Measurements from ENCODE around the gene RACGAP1. TPM values are rescaled to one million over a fixed set of nuclear protein-coding genes. Genes with fewer than 3 reads are reported as not detected.

Gene RACGAP1
- total and polyA plus RNA-seq, 2 of the 8 experiments (the other 6 are each of a cell fraction or from before 2014, with no cell fraction given): 18.0 to 66.3 TPM

GRCh38 chr12:50016501-50017475, 8.5 kb downstream of the RACGAP1 start (continued):
- no peak for TF ChIP-seq GABPA (IDR thresholded peaks at IDR 0.05; ENCODE audit: borderline replicate concordance, insufficient read depth, low read length)
- TF ChIP-seq ASH2L (IDR thresholded peaks at IDR 0.05; ENCODE audit: low read length): no peak
- no peak for TF ChIP-seq SUZ12 (IDR thresholded peaks at IDR 0.05; ENCODE audit: low read length)
- no peak for TF ChIP-seq EZH2 (IDR thresholded peaks at IDR 0.05; ENCODE audit: low read depth, low read length, severe bottlenecking)
- TF ChIP-seq SIX5 (IDR thresholded peaks at IDR 0.05; ENCODE audit: low read depth, low read length): no peak
- no peak for TF ChIP-seq CEBPB (IDR thresholded peaks at IDR 0.05; ENCODE audit: low read depth, low read length)
